HG02798 (cell line): ENCODE measurements around the gene FERMT3.
A peak's percentile ranks its signal among the peaks of the same experiment; 100 is the strongest.

Experiments
- ATAC-seq: cut with Tn5 transposase; IDR thresholded peaks from one replicate; pipeline ENCODE4 v1.9.1; 2021; ENCODE audit warnings: mild to moderate bottlenecking; ENCODE audit not compliant: unreplicated experiment, poor library complexity

The FERMT3 gene

GRCh38 chr11:64246621-64246870 lies 40.0 kb downstream of the FERMT3 start:
- peak; percentile 22 for ATAC-seq

DNA sequence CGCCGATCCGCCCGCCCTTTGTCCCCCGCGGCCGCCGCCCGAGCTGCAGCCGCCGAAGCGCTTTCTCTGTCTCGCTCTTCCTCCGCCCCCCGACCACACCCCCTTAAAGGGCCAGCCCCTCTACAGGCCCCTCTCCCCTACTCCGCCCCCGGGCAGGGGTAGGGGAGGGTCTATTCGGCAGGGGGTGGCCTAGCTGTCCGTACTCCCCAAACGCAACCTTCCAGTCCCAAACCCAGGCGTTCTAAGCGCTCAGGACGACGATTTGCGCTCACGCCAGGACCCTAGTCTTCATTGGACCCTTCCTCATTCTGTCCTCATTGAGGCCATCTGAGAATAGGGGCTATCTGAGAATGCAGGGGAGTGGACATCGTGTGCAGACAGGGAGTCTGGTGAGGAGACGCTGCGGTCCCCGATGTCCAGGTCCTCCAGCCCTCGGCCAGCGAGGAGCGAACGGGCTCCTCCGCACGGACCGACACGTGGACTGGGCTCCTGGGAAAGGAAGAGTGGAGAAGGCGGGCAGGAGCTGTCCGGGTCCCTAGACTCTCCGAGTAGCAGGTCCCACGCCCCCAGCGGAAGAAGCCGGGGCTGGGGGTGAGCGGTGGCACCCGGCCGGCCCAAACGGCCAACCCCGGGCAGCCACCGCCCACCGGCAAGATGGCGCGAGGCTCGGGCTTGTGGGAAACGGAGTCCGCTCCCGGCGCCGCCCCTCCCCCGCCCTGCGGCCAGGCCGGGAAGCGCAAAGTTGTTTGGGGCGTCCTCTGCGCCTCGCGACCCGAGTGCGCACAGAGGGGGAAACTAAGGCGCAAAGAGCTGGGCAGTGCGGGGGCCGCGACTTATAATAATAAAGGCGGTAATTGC lies 40.6 kb downstream of the FERMT3 start, which contains the start of gene PPP1R14B:
TSS of gene PPP1R14B (minus strand) at position 73 of the 858 bp plus-strand sequence. CDS start 270 bp downstream, outside the sequence.
- ATAC-seq = peak; percentile 42

GRCh38 chr11:64247729-64248531 lies 41.4 kb downstream of the FERMT3 start:
- ATAC-seq = no peak

GRCh38 chr11:64248578-64248977 lies 42.1 kb downstream of the FERMT3 start:
- ATAC-seq = no peak

DNA sequence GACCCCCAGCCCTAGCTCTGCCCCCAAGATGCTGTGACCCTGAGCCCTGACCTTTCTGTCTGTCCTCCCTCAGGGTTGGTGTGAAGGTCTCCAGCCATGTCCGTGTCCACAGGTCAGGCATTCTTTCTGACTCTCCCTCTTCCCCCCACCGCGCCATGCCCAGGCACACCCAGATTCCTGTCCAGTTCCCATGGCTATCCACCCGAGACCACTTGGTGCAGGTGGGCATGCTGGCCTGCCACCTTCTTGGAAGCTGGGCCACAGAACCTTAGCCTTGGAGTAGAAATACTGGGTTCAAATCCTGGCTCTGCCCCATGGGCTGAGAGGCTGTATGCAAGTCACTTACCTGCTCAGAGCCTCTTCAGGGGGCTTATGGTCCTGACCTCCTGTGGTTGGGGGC lies 42.5 kb downstream of the FERMT3 start:
- no peak for ATAC-seq

- no peak for ATAC-seq
These were observed 43.3 kb downstream of the FERMT3 start for GRCh38 chr11:64249563-64250414.

GRCh38 chr11:64250415-64251015 lies 44.0 kb downstream of the FERMT3 start:
- no peak for ATAC-seq

DNA sequence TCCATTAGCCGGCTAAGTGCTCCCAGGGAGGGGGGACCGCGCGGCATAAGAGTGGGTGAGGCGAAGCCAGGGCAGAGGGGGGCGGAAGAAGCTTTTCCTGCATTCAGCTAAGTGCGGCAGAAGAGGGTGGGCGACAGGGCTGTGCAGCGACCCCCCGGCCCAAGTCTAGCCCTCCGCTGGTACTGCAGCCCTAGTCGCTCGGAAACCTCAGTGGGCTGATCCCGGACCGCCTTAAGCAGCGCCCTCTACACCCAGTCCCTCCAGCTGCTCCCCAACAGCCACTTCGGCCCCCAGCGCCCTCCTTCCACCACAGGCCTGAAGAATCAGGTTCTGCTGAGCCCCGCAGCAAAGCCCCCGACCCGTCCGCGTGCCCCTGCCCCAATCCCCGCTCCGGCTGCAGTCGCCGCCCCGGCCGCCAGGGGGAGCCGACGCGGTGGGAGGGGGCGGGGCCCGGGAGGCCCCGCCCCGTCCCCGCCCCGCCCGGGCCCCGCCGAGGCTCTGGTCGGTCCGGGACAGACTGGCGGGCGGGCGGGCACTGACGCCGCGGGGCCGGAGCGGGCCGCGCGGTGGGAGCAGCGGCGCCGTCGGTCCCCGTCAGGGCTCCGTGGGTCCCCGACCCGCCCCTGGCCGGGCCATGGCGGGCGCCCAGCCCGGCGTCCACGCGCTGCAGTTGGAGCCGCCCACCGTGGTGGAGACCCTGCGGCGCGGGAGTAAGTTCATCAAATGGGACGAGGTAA lies 44.7 kb downstream of the FERMT3 start, which contains the start of gene PLCB3:
TSS of gene PLCB3 (plus strand) at position 515 of the 737 bp plus-strand sequence. CDS start at position 635, 120 bp downstream.
- ATAC-seq = peak; percentile 46

- no peak for ATAC-seq
These were observed 45.2 kb downstream of the FERMT3 start for GRCh38 chr11:64251753-64252002.

DNA sequence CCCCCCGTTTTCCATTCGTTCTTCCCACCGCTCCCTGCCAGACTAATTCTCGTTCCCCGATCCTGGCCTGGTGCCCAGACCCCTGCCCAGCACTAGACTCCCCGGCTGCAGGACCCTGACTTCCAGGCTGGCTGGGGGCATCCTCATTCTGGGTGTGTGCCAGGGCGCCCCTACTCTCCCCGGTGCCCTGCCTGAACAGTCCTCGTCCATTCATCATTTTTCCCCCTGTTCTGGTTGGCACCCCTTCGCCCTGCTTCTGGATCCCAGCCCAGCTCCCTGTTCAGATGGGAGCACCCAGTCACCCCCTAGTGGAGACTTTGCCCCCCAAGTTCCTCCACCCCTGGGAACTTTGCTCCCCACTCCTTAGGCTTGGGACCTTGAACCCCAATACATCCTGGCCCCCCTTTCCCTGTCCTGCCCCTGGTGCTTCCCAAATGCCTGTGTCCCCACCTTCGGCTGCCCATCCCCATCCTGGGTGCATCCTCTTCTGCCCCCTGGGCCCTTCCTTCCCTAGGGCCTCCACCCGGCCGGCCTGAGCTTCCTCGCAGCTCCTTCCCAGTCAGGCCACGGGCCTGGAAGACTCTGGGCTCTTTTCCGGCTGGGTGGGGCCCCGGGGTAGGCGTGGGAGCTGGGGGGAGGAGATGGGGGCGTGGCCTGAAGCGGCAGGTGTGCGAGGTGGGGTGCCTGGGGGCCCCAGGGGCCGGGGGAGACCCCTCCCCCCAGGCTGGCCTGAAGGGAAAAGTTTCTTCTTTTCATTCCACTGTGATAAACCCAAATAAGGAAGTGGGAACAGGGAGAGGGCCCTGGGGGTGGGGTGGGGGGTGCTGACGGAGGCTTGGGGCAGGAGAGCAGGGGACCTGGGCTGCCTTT lies 45.7 kb downstream of the FERMT3 start:
- ATAC-seq = no peak

DNA sequence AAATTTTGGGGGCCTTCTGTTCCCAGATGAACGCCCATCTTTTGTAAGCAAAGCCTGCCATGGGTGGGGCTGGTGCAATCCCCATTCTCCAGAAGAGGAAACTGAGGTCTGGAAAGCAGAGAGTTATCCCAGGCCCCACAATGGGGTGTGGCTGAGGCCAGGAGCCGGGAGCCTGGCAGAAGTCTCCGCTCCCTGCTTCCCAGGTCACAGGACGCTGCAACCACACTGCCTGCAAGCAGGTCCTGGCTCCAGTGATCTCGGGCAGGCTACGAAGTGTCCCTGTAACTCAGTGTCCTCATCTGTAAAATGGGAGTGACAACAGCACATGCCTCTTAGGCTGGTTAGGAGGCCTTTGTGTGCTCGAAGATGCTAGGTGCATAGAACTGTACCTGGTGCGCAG lies 46.5 kb downstream of the FERMT3 start:
- ATAC-seq = no peak

DNA sequence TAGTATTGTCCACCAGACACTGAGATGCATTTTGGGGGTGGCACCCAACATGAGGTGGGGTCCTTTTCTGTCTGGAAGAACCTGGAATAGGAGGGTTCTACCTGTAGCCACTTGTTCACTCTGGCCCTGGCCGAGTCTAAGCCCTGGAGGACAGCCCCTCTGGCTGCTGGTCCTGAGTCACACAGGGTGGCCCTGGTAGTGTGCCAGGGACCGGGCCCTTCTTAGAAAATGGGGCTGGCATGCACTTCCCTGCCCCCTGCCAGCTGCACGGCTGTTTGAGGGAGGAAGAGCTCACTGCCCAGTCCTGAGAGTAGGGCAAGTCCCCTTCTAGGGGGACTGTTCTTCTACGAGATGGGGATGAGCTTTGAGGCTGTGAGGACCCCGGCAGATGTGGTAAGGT lies 47.0 kb downstream of the FERMT3 start:
- no peak for ATAC-seq

DNA sequence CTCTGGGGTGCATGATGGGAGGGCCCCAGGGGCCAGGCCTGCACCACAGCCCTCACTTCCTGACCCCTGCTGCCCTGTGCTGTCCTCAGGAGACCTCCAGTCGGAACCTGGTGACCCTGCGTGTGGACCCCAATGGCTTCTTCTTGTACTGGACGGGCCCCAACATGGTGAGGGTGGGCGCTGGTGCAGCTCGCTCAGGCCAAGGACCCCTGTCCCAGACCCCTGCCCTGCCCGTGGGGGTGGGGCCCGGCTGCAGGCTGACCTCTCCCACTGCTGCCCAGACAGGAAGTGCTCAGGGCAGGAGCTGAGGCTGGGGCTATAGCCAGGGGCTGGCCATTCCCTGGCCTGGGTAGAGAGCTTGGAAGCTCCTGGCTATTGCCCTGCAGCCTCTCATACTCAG lies 47.8 kb downstream of the FERMT3 start:
- ATAC-seq = no peak

DNA sequence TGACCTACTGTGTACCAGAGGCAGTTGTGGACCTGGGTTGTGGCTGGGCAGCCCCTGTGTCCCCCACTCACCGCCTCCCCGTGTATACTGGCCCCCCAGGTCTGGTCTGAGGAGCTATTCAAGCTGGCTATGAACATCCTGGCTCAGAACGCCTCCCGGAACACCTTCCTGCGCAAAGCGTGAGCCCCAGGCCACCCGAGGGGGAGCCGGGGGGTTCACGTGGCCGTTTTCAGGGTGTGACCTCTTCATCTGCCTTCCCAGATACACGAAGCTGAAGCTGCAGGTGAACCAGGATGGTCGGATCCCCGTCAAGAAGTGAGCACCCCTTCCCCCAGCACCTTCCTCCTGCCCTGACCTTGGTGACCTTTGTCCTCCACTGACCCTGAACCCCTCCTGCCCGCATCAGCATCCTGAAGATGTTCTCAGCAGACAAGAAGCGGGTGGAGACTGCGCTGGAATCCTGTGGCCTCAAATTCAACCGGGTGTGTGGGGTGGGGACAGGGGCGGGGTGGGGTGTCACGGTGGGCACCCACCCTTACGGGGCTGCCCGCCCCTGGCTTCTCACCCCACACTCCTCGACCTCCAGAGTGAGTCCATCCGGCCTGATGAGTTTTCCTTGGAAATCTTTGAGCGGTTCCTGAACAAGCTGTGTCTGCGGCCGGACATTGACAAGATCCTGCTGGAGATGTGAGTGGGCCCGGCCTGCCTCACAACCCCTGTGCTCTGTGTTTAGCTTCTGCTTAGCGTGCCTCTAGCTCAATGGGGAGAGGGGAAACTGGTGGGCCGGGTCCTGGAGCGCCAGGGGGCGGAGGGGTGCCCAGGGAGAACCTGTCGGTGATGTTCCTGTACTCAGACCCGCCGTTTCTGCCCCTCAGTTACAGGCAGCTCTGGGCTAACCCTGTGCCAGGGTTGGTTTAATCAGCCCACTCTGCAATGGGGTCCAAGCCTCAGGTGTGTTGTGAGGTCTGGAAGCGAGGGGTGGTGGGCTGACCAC lies 48.9 kb downstream of the FERMT3 start:
- ATAC-seq = no peak

DNA sequence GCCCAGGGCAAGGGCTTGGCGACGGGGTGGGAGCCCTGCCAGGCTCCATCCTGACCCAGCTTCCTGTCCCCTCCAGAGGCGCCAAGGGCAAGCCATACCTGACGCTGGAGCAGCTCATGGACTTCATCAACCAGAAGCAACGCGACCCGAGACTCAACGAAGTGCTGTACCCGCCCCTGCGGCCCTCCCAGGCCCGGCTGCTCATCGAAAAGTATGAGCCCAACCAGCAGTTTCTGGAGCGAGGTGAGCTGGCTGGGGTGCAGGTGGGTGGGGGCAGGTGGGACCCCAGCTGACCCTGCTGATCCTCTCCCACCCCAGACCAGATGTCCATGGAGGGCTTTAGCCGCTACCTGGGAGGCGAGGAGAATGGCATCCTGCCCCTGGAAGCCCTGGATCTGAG lies 49.8 kb downstream of the FERMT3 start:
- no peak for ATAC-seq

- no peak for ATAC-seq
These were observed 51.8 kb downstream of the FERMT3 start for GRCh38 chr11:64258356-64258755.

DNA sequence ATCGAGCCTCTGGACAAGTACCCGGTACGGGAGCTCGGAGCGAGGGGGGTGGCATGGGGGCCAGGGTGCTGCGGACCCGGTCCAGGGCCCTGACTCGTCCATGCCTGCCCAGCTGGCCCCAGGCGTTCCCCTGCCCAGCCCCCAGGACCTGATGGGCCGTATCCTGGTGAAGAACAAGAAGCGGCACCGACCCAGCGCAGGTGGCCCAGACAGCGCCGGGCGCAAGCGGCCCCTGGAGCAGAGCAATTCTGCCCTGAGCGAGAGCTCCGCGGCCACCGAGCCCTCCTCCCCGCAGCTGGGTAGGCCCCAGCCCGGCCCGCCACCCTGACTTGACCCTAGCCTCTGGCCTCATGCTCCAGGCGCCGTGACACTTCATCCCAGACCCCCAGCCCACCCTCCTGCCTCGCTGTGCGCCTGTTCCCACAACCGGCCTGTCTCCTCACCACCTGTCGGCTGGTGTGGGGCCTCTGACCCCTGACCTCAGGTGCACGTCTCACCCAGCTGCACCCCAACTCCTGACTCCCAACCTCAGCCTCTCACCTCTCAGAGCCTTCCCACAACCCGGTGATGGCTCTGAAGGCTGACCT lies 52.5 kb downstream of the FERMT3 start:
- ATAC-seq = no peak
